Smooth muscle cell of bladder (primary cell): ENCODE results near the gene IVL. TPM values are rescaled to one million over a fixed set of nuclear protein-coding genes. Genes with fewer than 3 reads are reported as not detected.

Experiments
- total RNA-seq: library from RNA; depleted of rRNA; stranded (reverse); fragments of >200 nt; gene quantifications from 2 replicates; pipeline ENCODE4 v1.2.3, GENCODE V29; 2014

The IVL gene
- not detected in 2 replicates for total RNA-seq

DNA sequence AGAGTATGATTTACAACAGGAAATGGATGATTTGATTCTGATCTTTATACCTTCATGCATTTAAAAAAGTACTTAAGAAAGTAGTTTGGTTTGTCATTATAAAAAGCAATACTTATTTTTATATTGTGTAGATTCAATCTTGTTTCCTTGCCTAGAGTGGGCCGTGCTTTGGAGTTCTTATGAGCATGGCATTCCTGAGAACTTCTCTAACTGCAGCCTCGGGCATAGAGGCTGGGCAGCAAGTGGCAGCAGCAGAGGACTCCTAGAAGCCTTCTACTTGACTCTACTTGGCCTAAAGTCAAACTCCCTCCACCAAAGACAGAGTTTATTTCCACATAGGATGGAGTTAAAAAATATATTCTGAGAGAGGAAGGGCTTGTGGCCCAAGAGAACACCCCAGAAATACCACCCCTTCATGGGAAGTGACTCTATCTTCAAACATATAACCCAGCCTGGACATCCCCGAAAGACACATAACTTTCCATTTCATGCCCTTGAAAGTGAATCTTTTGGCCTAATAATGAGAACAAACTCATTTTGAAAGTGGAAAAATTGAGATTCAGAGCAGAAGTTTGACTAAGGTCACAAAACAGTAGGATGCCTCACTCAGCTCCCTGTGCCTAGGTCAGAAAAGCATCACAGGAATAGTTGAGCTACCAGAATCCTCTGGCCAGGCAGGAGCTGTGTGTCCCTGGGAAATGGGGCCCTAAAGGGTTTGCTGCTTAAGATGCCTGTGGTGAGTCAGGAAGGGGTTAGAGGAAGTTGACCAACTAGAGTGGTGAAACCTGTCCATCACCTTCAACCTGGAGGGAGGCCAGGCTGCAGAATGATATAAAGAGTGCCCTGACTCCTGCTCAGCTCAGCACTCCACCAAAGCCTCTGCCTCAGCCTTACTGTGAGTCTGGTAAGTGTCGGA is at the start of gene IVL:
IVL (plus strand) TSS at position 861 of the 916 bp plus-strand sequence. CDS start 1,252 bp downstream, outside the sequence.

DNA sequence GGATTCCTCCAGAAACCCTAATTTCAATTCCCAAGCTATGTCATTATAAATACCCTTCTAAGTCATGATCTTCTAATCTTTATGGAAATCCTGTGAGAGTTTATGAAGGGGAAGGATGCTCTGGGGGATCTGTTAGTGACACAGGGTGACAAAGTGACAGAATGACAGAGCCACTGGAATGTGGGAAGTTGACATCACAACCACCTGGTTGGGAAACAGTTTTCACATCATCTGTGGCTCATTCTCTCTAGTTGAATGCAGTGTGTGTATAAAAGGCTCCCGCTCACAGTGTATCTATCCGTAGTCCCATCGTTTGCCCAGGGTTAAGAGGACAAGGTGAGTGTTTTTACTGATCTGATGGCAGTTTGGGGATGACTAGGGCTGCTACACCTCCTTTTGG is 48.6 kb upstream of the IVL start, which contains the start of gene LCE7A:
LCE7A (plus strand) TSS at position 301 of the 400 bp plus-strand sequence. CDS start 702 bp downstream, outside the sequence.

GRCh38 chr1:152878042-152878441 is 30.3 kb upstream of the IVL start, which contains the start of gene SMCP:
SMCP (plus strand) TSS chr1:152878322; CDS start chr1:152884423, 6,101 bp downstream.

DNA sequence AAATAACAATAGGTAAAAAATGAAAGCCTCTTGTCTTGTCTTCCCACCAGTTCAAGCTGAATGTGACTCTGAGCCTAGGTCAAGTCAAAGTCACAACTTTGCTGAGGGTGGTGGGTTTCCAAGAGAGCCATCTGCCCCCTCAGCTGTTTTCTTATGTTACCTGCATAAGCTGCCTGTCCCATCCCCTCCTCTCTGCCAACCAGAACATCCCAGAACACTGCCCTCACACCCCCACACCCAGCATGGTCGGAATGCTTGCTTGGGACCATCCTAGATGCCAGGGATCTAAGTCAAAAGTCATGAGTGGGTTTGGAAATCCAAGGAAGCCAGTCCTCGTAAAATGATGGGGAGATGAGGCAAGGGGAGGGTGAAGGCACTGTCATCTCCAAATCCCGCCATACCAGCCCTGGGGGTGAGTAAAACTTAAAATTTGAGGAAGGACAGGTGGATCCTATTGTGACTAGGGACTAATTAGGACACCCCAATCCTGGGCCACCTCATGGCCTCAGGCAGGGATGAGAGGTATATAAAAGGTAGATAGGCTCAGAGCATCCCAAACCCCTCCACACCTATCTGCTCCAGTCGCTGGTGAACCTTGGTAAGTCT is 38.4 kb downstream of the IVL start, which contains the start of gene SPRR5:
SPRR5 (plus strand) TSS at position 556 of the 606 bp plus-strand sequence. CDS start 1,349 bp downstream, outside the sequence.

Other genes with a start within 250 kb of the IVL start
- gene LCE2D, start 245.2 kb upstream of the IVL start, total RNA-seq = not detected in 2 replicates
- gene LCE2C, start 233.3 kb upstream of the IVL start, total RNA-seq = not detected in 2 replicates
- gene LCE2B, start 222.4 kb upstream of the IVL start, total RNA-seq = not detected in 2 replicates
- gene LCE2A, start 210.2 kb upstream of the IVL start, total RNA-seq = not detected in 2 replicates
- gene LCE4A, start 200.4 kb upstream of the IVL start, total RNA-seq = not detected in 2 replicates
- not detected in 2 replicates for gene KPRP, start 150.5 kb upstream of the IVL start, total RNA-seq
- not detected in 2 replicates for gene LCE1F, start 133.4 kb upstream of the IVL start, total RNA-seq
- gene LCE1E, start 122.3 kb upstream of the IVL start, total RNA-seq = not detected in 2 replicates
- not detected in 2 replicates for gene LCE1D, start 111.8 kb upstream of the IVL start, total RNA-seq
- gene LCE1C, start 101.9 kb upstream of the IVL start, total RNA-seq = not detected in 2 replicates
- gene LCE1B, start 96.6 kb upstream of the IVL start, total RNA-seq = not detected in 2 replicates
- gene LCE1A, start 81.1 kb upstream of the IVL start, total RNA-seq = not detected in 2 replicates
- gene LCE6A, start 65.7 kb upstream of the IVL start, total RNA-seq = not detected in 2 replicates
- not detected in 2 replicates for gene LCE7A, start 48.5 kb upstream of the IVL start, total RNA-seq
- gene SMCP, start 30.2 kb upstream of the IVL start, total RNA-seq = not detected in 2 replicates
- not detected in 2 replicates for gene SPRR5, start 38.7 kb downstream of the IVL start, total RNA-seq
- gene SPRR4, start 62.1 kb downstream of the IVL start, total RNA-seq = not detected in 2 replicates
- gene SPRR1A, start 75.5 kb downstream of the IVL start, total RNA-seq = not detected in 2 replicates
- not detected in 2 replicates for gene SPRR3, start 93.2 kb downstream of the IVL start, total RNA-seq
- gene SPRR1B, start 122.7 kb downstream of the IVL start, total RNA-seq = not detected in 2 replicates
- not detected in 2 replicates for gene SPRR2D, start 132.6 kb downstream of the IVL start, total RNA-seq
- gene SPRR2A, start 149.0 kb downstream of the IVL start, total RNA-seq = not detected in 2 replicates
- gene SPRR2B, start 163.1 kb downstream of the IVL start, total RNA-seq = not detected in 2 replicates
- gene SPRR2E, start 186.0 kb downstream of the IVL start, total RNA-seq = not detected in 2 replicates
- gene SPRR2F, start 205.0 kb downstream of the IVL start, total RNA-seq = not detected in 2 replicates
- not detected in 2 replicates for gene SPRR2G, start 242.3 kb downstream of the IVL start, total RNA-seq